A673 (cell line): ENCODE results near the gene FAM131C. TPM values are rescaled to one million over a fixed set of nuclear protein-coding genes. Genes with fewer than 3 reads are reported as not detected.

ENCODE experiments used
- BruUV-seq: library from RNA; stranded (reverse); fragments of 400-500 nt; replicated peaks from 2 replicates; lab custom pipeline; 2021; lab: Mats Ljungman, UMichigan
- CTCF ChIA-PET: fragments of 300-600 bp; sonication (Branson Sonifier 250); formaldehyde crosslinking; loops from one replicate; lab custom pipeline; 2022; ENCODE audit warnings: antibody characterized with exemption; lab: Charles Lee
- POLR2A ChIA-PET: fragments of 300-600 bp; sonication (Branson Sonifier 250); formaldehyde crosslinking; loops from one replicate; lab custom pipeline; 2022; ENCODE audit warnings: antibody characterized with exemption; ENCODE audit not compliant: low non-redundant PET; lab: Charles Lee
- DNase-seq: peaks from one replicate; pipeline ENCODE4 v3.0.0-alpha.2; 2015; ENCODE audit warnings: low spot score
- H3K27ac ChIP-seq: fragments of 200-600 bp; sonication (generic); 2 replicates; pipeline ENCODE4 v1.5.1; 2016; ENCODE audit warnings: mixed run types, low read depth, mild to moderate bottlenecking, mixed read lengths, antibody characterized with exemption, low read length; ENCODE audit not compliant: poor library complexity, severe bottlenecking
- H3K27me3 ChIP-seq: fragments of 200-600 bp; sonication (generic); replicated peaks from 2 replicates; pipeline ENCODE4 v1.6.1; 2017; ENCODE audit warnings: mixed run types, low read depth, mild to moderate bottlenecking, mixed read lengths, antibody characterized with exemption, low read length; ENCODE audit not compliant: insufficient read depth, poor library complexity
- H3K36me3 ChIP-seq: fragments of 200-600 bp; sonication (generic); 2 replicates; pipeline ENCODE4 v1.6.1; 2016; ENCODE audit warnings: mixed run types, mild to moderate bottlenecking, mixed read lengths, antibody characterized with exemption, low read length; ENCODE audit not compliant: insufficient read depth, poor library complexity, severe bottlenecking
- H3K4me1 ChIP-seq: fragments of 200-600 bp; sonication (generic); 2 replicates; pipeline ENCODE4 v1.6.1; 2017; ENCODE audit warnings: mixed run types, mild to moderate bottlenecking, mixed read lengths, antibody characterized with exemption, low read length; ENCODE audit not compliant: insufficient read depth, poor library complexity, severe bottlenecking
- H3K4me3 ChIP-seq: fragments of 200-600 bp; sonication (generic); 2 replicates; pipeline ENCODE4 v1.5.1; 2016; ENCODE audit warnings: low read depth, mixed run types, mild to moderate bottlenecking, mixed read lengths, low read length; ENCODE audit not compliant: poor library complexity, severe bottlenecking
- H3K9me3 ChIP-seq: fragments of 200-600 bp; sonication (generic); 2 replicates; pipeline ENCODE4 v1.6.1; 2016; ENCODE audit warnings: mixed run types, low read depth, mild to moderate bottlenecking, mixed read lengths, antibody characterized with exemption, low read length; ENCODE audit not compliant: poor library complexity, severe bottlenecking
- CTCF ChIP-seq: fragments of 300-800, 200-600 bp; sonication (generic); conservative IDR thresholded peaks from 2 replicates; pipeline ENCODE4 v1.5.1; 2017; ENCODE audit warnings: low read depth, mild to moderate bottlenecking, antibody characterized with exemption, low read length, moderate library complexity, mixed read lengths
- EZH2 ChIP-seq: fragments of 200-600 bp; sonication (generic); IDR thresholded peaks from 2 replicates; pipeline ENCODE4 v1.6.1; 2017; ENCODE audit warnings: borderline replicate concordance, low read depth, mild to moderate bottlenecking, mixed read lengths, antibody characterized with exemption, low read length; ENCODE audit not compliant: poor library complexity, severe bottlenecking
- intact Hi-C: fragments of 100-400 bp; cut with micrococcal nuclease; formaldehyde crosslinking; loops from one replicate; pipeline ENCODE4 v1.10.0; 2022; ENCODE audit not compliant: unreplicated experiment
- total RNA-seq: library from RNA; stranded (reverse); gene quantifications from 2 replicates; pipeline ENCODE4 v1.2.3, GENCODE V29; 2021

The FAM131C gene
- total RNA-seq, 1 experiment from 2014 or later, result 0.71 TPM

- Histone ChIP-seq H3K27ac (no peak overlapping the region), H3K27me3 (no peaks in the 10 kb centered on the region), H3K9me3 (no peaks in the 10 kb centered on the region), H3K4me1 (peaks cover 9% of the 10 kb centered on the region), H3K36me3 (no peaks in the 10 kb centered on the region), H3K4me3 (no peak overlapping the region)
- CTCF ChIA-PET, result no interaction called here
- POLR2A ChIA-PET, result no interaction called here
- intact Hi-C loops, result no loop called here
- DNase-seq, result no peak
- TF ChIP-seq CTCF, result no peak
- BruUV-seq, result no TSS peak
These were observed 14.3 kb upstream of the FAM131C start for GRCh38 chr1:16087733-16088132.

DNA sequence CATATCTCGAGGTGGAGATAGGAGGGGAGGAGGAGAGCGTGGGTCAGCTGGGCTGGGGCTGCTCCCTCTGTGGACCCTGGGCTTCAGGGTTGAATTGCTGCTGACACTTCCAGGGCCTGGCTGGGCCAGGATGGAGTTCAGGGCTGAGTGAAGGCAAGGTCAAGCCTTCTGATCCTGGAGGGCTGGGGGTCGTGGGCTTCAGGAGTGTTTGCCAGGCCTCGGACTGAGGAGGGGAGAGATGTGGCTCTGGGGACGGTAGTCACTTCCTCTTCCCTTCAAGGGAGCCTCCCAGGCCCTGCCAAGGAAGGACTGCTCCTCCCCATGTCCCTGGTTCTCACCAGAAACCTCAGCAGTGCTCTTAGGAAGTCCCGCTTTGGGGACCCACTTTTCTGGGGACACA lies 12.1 kb upstream of the FAM131C start:
- H3K27me3 ChIP-seq, result no peaks in the 10 kb centered on the region
- no peak overlapping the region for H3K27ac ChIP-seq
- peaks cover 9% of the 10 kb centered on the region for H3K4me1 ChIP-seq
- intact Hi-C loops, result no loop called here
- DNase-seq, result no peak
- CTCF ChIA-PET, result no interaction called here
- H3K9me3 ChIP-seq, result no peaks in the 10 kb centered on the region
- no TSS peak for BruUV-seq
- H3K4me3 ChIP-seq, result no peak overlapping the region
- no peaks in the 10 kb centered on the region for H3K36me3 ChIP-seq
- POLR2A ChIA-PET, result no interaction called here
- TF ChIP-seq EZH2 (no peak), CTCF (no peak)

- Histone ChIP-seq H3K27me3 (no peaks in the 10 kb centered on the region), H3K36me3 (no peaks in the 10 kb centered on the region), H3K4me1 (no peaks in the 10 kb centered on the region), H3K4me3 (no peak overlapping the region), H3K27ac (no peak overlapping the region), H3K9me3 (no peaks in the 10 kb centered on the region)
- intact Hi-C loops, result no loop called here
- ChIA-PET CTCF (interaction anchor here (0.6 to 1.7 kb wide), 2 partner anchors 11 to 71 kb away, joined by 5 to 6 read pairs; no protein-coding TSS in a partner anchor), POLR2A (no interaction called here)
- DNase-seq, result no peak
- TF ChIP-seq EZH2 (no peak), CTCF (no peak)
- no TSS peak for BruUV-seq
These were observed 10.0 kb upstream of the FAM131C start for GRCh38 chr1:16083486-16083885.
